Measurements from ENCODE around the gene ZP1.

DNA sequence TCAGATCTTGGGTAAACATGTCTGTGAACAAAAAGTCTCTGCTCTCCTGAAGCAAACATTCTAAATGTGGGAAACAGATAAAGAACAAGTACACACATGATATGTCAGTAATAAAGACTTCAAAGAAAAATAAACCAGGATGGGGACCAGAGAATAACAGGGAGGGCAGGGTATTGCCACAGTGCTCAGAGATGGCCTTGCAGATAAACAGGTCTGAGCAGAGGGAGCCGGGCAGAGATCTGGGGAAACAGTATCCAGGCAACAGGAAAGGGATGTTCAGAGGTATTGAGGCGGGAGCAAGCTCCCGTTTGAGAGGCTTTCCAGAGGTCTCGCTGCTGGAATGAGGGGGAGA lies 22.5 kb upstream of the ZP1 start:
- TF ChIP-seq, protein P1, sequence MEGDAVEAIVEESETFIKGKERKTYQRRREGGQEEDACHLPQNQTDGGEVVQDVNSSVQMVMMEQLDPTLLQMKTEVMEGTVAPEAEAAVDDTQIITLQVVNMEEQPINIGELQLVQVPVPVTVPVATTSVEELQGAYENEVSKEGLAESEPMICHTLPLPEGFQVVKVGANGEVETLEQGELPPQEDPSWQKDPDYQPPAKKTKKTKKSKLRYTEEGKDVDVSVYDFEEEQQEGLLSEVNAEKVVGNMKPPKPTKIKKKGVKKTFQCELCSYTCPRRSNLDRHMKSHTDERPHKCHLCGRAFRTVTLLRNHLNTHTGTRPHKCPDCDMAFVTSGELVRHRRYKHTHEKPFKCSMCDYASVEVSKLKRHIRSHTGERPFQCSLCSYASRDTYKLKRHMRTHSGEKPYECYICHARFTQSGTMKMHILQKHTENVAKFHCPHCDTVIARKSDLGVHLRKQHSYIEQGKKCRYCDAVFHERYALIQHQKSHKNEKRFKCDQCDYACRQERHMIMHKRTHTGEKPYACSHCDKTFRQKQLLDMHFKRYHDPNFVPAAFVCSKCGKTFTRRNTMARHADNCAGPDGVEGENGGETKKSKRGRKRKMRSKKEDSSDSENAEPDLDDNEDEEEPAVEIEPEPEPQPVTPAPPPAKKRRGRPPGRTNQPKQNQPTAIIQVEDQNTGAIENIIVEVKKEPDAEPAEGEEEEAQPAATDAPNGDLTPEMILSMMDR (IDR thresholded peaks at IDR 0.05; ENCODE audit: low read depth, low read length, poor library complexity, severe bottlenecking): no peak
- no peak for TF ChIP-seq EZH2phosphoT487 (IDR thresholded peaks at IDR 0.05; ENCODE audit: borderline replicate concordance, low read length)

Data from DOHH2 (cell line).